ENCODE data around the gene MYL3. TPM values are rescaled to one million over a fixed set of nuclear protein-coding genes. Genes with fewer than 3 reads are reported as not detected.

MYL3 gene
- total and polyA plus RNA-seq, 2 experiments from 2014 or later: not detected

DNA sequence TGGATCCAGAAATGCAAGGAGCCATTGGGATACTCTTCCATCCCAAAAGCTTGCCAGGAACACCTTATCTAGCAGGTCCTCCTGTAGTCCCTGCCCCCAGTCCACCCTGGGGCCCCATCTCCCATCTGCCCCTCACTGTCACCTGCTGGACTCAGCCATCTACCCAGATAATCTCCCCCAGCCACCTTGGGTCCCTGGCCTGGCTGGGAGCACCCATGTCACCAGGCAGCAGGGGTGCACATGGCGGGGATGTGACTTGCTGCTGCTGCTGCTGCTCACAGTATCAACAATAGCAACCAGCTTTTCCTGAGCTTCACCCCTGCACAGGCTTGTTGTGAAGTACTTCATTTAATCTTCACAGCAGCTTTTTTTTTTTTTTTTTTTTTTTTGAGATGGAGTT is 26.9 kb upstream of the MYL3 start:
- Histone ChIP-seq H3K27me3 (ENCODE audit: insufficient read depth) (peaks cover 75% of the 10 kb centered on the region), H4K20me1 (replicated peaks; ENCODE audit: insufficient read depth) (no peaks in the 10 kb centered on the region), H2AFZ (no peak overlapping the region), H3K79me2 (replicated peaks; ENCODE audit: insufficient read depth) (no peaks in the 10 kb centered on the region), H3K4me1 (ENCODE audit: insufficient read depth) (peaks cover 28% of the 10 kb centered on the region), H3K4me3 (no peak overlapping the region), H3F3A (replicated peaks; ENCODE audit: low read depth) (no peaks in the 10 kb centered on the region), H3K36me3 (ENCODE audit: insufficient read depth) (no peaks in the 10 kb centered on the region), H3K27ac (ENCODE audit: low read depth) (no peak overlapping the region), H3K9me2 (ENCODE audit: insufficient read depth) (no peaks in the 10 kb centered on the region), H3K4me2 (no peak overlapping the region)
- H3K36me3 Mint-ChIP-seq (ENCODE audit: low read depth): no peaks in the 10 kb centered on the region
- no peak overlapping the region for H3K27ac Mint-ChIP-seq
- ATAC-seq (no peak), DNase-seq (ENCODE audit: low spot score) (no peak)
- no peak for TF ChIP-seq STAT1 (IDR thresholded peaks at IDR 0.05; ENCODE audit: unreplicated experiment)
- TF ChIP-seq EZH2 (IDR thresholded peaks at IDR 0.05; ENCODE audit: low read depth, unreplicated experiment): no peak
- no peak for TF ChIP-seq ZNF331 (CRISPR knock-in tag; IDR thresholded peaks at IDR 0.05; ENCODE audit: low read depth)
- no peak overlapping the region for H3K4me3 Mint-ChIP-seq
- H3K27me3 Mint-ChIP-seq (ENCODE audit: insufficient read depth, low read depth, poor library complexity): peaks cover 83% of the 10 kb centered on the region
- H3K4me1 Mint-ChIP-seq: peaks cover 15% of the 10 kb centered on the region
- H3K9me3 Mint-ChIP-seq: no peaks in the 10 kb centered on the region

DNA sequence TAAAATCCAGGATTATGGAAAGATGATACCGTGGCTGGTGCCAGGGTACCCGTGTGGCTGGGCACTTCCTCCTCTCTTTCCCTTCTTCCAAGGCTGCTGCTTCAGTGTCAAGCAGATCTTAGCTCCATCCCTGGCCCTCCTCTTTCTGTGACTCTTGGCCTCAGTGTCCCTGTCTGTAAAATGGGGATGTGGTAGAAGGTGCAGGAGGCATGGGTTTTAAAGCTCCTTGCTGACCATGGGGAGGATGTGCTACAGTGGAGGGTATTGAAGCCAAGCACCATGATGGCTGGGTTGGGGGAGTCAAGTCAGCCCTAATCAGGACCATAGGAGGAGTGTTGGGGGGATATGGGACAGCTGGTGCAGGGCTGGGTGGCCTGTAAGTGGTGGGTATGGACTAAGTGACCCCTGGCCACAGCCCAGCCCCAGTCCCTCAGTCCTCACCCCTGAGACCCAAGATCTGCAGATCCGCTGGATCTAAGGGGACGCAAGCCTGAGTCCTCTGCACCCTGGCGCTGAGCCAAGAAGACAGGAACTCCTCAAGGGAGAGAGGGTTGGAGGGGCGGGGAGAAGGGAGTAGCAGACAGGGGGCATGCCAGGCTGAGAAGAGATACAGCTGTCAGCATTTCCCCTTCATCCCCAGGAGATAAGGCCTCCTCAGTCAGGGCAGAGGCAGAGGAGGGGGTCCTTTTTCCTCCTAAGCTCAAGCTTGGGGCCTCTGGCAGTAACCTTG is 26.3 kb upstream of the MYL3 start:
- Histone ChIP-seq H3K27me3 (ENCODE audit: insufficient read depth) (peaks cover 81% of the 10 kb centered on the region), H3K9me2 (ENCODE audit: insufficient read depth) (no peaks in the 10 kb centered on the region), H2AFZ (no peak overlapping the region), H3F3A (replicated peaks; ENCODE audit: low read depth) (no peaks in the 10 kb centered on the region), H3K4me2 (no peak overlapping the region), H3K36me3 (ENCODE audit: insufficient read depth) (no peaks in the 10 kb centered on the region), H3K79me2 (replicated peaks; ENCODE audit: insufficient read depth) (no peaks in the 10 kb centered on the region), H3K27ac (ENCODE audit: low read depth) (no peak overlapping the region), H4K20me1 (replicated peaks; ENCODE audit: insufficient read depth) (no peaks in the 10 kb centered on the region), H3K4me3 (no peak overlapping the region), H3K4me1 (ENCODE audit: insufficient read depth) (peaks cover 34% of the 10 kb centered on the region)
- H3K27ac Mint-ChIP-seq: no peak overlapping the region
- H3K4me3 Mint-ChIP-seq: no peak overlapping the region
- H3K9me3 Mint-ChIP-seq: no peaks in the 10 kb centered on the region
- ATAC-seq: no peak
- DNase-seq (ENCODE audit: low spot score): no peak
- peaks cover 85% of the 10 kb centered on the region for H3K27me3 Mint-ChIP-seq (ENCODE audit: insufficient read depth, low read depth, poor library complexity)
- H3K4me1 Mint-ChIP-seq: peaks cover 15% of the 10 kb centered on the region
- H3K36me3 Mint-ChIP-seq (ENCODE audit: low read depth): no peaks in the 10 kb centered on the region
- TF ChIP-seq, protein P1, sequence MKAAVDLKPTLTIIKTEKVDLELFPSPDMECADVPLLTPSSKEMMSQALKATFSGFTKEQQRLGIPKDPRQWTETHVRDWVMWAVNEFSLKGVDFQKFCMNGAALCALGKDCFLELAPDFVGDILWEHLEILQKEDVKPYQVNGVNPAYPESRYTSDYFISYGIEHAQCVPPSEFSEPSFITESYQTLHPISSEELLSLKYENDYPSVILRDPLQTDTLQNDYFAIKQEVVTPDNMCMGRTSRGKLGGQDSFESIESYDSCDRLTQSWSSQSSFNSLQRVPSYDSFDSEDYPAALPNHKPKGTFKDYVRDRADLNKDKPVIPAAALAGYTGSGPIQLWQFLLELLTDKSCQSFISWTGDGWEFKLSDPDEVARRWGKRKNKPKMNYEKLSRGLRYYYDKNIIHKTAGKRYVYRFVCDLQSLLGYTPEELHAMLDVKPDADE (IDR thresholded peaks at IDR 0.05): no peak
- no peak for TF ChIP-seq ZNF331 (CRISPR knock-in tag; IDR thresholded peaks at IDR 0.05; ENCODE audit: low read depth)
- TF ChIP-seq, protein P2, sequence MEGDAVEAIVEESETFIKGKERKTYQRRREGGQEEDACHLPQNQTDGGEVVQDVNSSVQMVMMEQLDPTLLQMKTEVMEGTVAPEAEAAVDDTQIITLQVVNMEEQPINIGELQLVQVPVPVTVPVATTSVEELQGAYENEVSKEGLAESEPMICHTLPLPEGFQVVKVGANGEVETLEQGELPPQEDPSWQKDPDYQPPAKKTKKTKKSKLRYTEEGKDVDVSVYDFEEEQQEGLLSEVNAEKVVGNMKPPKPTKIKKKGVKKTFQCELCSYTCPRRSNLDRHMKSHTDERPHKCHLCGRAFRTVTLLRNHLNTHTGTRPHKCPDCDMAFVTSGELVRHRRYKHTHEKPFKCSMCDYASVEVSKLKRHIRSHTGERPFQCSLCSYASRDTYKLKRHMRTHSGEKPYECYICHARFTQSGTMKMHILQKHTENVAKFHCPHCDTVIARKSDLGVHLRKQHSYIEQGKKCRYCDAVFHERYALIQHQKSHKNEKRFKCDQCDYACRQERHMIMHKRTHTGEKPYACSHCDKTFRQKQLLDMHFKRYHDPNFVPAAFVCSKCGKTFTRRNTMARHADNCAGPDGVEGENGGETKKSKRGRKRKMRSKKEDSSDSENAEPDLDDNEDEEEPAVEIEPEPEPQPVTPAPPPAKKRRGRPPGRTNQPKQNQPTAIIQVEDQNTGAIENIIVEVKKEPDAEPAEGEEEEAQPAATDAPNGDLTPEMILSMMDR (conservative IDR thresholded peaks at IDR 0.05; ENCODE audit: low read depth in 2 of 2): no peak
- no peak for TF ChIP-seq NANOG (IDR thresholded peaks at IDR 0.05; ENCODE audit: borderline replicate concordance)
- TF ChIP-seq ZNF114 (CRISPR knock-in tag; IDR thresholded peaks at IDR 0.05): no peak
- no peak for TF ChIP-seq STAT1 (IDR thresholded peaks at IDR 0.05; ENCODE audit: unreplicated experiment)
- TF ChIP-seq POLR2AphosphoS5 (IDR thresholded peaks at IDR 0.05; ENCODE audit: low read depth): no peak
- TF ChIP-seq EZH2 (IDR thresholded peaks at IDR 0.05; ENCODE audit: low read depth, unreplicated experiment): no peak
- TF ChIP-seq, protein P3, sequence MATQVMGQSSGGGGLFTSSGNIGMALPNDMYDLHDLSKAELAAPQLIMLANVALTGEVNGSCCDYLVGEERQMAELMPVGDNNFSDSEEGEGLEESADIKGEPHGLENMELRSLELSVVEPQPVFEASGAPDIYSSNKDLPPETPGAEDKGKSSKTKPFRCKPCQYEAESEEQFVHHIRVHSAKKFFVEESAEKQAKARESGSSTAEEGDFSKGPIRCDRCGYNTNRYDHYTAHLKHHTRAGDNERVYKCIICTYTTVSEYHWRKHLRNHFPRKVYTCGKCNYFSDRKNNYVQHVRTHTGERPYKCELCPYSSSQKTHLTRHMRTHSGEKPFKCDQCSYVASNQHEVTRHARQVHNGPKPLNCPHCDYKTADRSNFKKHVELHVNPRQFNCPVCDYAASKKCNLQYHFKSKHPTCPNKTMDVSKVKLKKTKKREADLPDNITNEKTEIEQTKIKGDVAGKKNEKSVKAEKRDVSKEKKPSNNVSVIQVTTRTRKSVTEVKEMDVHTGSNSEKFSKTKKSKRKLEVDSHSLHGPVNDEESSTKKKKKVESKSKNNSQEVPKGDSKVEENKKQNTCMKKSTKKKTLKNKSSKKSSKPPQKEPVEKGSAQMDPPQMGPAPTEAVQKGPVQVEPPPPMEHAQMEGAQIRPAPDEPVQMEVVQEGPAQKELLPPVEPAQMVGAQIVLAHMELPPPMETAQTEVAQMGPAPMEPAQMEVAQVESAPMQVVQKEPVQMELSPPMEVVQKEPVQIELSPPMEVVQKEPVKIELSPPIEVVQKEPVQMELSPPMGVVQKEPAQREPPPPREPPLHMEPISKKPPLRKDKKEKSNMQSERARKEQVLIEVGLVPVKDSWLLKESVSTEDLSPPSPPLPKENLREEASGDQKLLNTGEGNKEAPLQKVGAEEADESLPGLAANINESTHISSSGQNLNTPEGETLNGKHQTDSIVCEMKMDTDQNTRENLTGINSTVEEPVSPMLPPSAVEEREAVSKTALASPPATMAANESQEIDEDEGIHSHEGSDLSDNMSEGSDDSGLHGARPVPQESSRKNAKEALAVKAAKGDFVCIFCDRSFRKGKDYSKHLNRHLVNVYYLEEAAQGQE (IDR thresholded peaks at IDR 0.05; ENCODE audit: unreplicated experiment): no peak
